ENCODE measurements around the gene SLIT3. TPM values are rescaled to one million over a fixed set of nuclear protein-coding genes. Genes with fewer than 3 reads are reported as not detected.

Gene SLIT3
- total RNA-seq, 1 experiment from 2014 or later = 0.92 TPM

DNA sequence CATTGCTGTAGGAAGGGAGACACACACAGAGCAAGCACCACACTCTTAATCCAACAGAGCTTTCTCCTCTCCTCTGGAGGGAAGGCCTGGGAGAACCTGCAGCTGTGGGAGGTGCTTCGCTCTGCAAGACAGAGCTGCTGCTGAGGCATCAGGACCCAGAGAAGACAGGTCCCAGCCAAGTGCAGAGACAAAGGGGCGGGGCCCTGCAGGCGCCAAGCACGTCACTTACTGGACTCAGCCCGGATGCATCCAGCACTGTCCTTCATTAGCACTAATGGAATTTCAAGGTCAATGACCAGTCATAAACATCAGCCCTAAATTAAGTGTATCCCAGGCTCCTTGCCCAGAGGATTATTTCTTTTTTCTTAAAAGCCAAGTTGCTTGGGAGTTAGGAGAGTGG is 384.7 kb downstream of the SLIT3 start:
- no peak overlapping the region for H3K27ac ChIP-seq (ENCODE audit: insufficient read length, low read depth, low read length)
- H2BK12ac ChIP-seq (ENCODE audit: insufficient read length, low read depth, low read length) = no peak overlapping the region
- H4K20me1 ChIP-seq (ENCODE audit: control insufficient read depth, insufficient read depth, insufficient read length) = no peaks in the 10 kb centered on the region

More for the DNA sequence above, 384.7 kb downstream of the SLIT3 start:
- no peaks in the 10 kb centered on the region for H3K9me3 ChIP-seq (ENCODE audit: control insufficient read depth, low read depth, low read length)
- H3K4me1 Mint-ChIP-seq = peaks cover 18 to 22% of the 10 kb centered on the region in 2 experiments
- no peaks in the 10 kb centered on the region for H3K79me1 ChIP-seq (ENCODE audit: insufficient read depth, low read depth, low read length, poor library complexity, severe bottlenecking)
- no peak overlapping the region for H3K4me3 Mint-ChIP-seq
- H2BK20ac ChIP-seq (ENCODE audit: low read depth, low read length, poor library complexity, severe bottlenecking) = no peak overlapping the region
- no peak overlapping the region for H2AFZ ChIP-seq (ENCODE audit: low read length)
- H4K91ac ChIP-seq (ENCODE audit: insufficient read length, low read depth, low read length) = no peak overlapping the region
- no peak overlapping the region for H3K56ac ChIP-seq (ENCODE audit: insufficient read length, low read depth, low read length)
- H3K18ac ChIP-seq (ENCODE audit: insufficient read length, low read depth, low read length) = no peak overlapping the region
- no peak overlapping the region for H3K4me2 ChIP-seq (ENCODE audit: insufficient read depth, insufficient read length, low read length)
- no peaks in the 10 kb centered on the region for H3K27me3 ChIP-seq (ENCODE audit: insufficient read depth, low read length)
- H3K79me2 ChIP-seq (ENCODE audit: insufficient read depth, low read length) = no peaks in the 10 kb centered on the region
- no peak overlapping the region for H3K9ac ChIP-seq (ENCODE audit: extremely low read depth, insufficient read length, low read length)
- H3K23me2 ChIP-seq (ENCODE audit: insufficient read length, low read depth, low read length, poor library complexity, severe bottlenecking) = no peaks in the 10 kb centered on the region
- H3K27ac Mint-ChIP-seq = no peak overlapping the region
- WGBS (ENCODE audit: extremely low coverage, insufficient read length, low lambda C conversion rate) = no CpG with 5 or more reads among the region's 5 CpGs
- no peak overlapping the region for H3K23ac ChIP-seq (ENCODE audit: insufficient read length, low read depth, low read length)
- no peaks in the 10 kb centered on the region; the same call in 1 of the 2 replicates for H3K4me1 ChIP-seq (ENCODE audit: insufficient read depth, low read length)
- no peak overlapping the region for H2BK120ac ChIP-seq (ENCODE audit: low read depth, low read length, poor library complexity, severe bottlenecking)
- no peak overlapping the region for H4K5ac ChIP-seq (ENCODE audit: insufficient read length, low read depth, low read length)
- H3T11ph ChIP-seq (ENCODE audit: low read length) = no peak overlapping the region
- TF ChIP-seq CTCF (conservative IDR thresholded peaks at IDR 0.05) = no peak
- peaks cover 26% of the 10 kb centered on the region for H3K27me3 Mint-ChIP-seq (ENCODE audit: low read depth)
- H2BK5ac ChIP-seq (ENCODE audit: insufficient read length, low read length) = no peak overlapping the region
- H3K14ac ChIP-seq (ENCODE audit: insufficient read depth, low read length) = no peak overlapping the region
- DNase-seq = peak; percentile 76
- H3K36me3 Mint-ChIP-seq (ENCODE audit: insufficient read depth in 1 of 3, low read depth in 3 of 3) = no peaks in the 10 kb centered on the region
- no peak overlapping the region for H2AK5ac ChIP-seq (ENCODE audit: insufficient read length, low read length)
- no peak overlapping the region for H3K4ac ChIP-seq (ENCODE audit: low read depth, low read length)
- no peak overlapping the region for H2BK15ac ChIP-seq (ENCODE audit: low read depth, low read length)
- H3K9me3 Mint-ChIP-seq = no peaks in the 10 kb centered on the region
- H4K8ac ChIP-seq (replicated peaks; ENCODE audit: insufficient read length, low read depth, low read length) = no peak overlapping the region
